ENCODE measurements around the gene CAMK4. TPM values are rescaled to one million over a fixed set of nuclear protein-coding genes. Genes with fewer than 3 reads are reported as not detected.

CAMK4 gene
- total RNA-seq, 4 donors from 2014 or later: 0.19 to 1.1 (median 0.56) TPM

DNA sequence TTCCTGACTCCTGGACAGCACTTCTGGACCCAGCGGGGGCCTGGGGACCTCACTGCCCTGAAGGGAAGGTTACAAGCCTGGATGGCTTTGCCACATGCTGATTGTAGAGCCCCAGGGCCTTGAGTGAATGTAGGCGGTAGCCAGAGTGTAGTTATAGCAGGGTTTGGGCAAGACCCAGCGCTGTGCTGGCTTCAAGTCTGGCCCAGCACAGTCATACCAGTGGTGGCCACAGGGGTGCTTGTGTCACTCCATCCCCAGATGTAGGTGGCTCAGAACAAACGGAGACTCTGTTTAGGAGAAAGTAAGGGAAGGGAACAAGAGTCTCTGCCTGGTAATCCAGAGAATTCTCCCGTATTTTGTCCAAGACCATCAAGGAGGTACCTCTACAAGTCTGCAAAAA is 203.6 kb downstream of the CAMK4 start:
- TF ChIP-seq, protein P1, sequence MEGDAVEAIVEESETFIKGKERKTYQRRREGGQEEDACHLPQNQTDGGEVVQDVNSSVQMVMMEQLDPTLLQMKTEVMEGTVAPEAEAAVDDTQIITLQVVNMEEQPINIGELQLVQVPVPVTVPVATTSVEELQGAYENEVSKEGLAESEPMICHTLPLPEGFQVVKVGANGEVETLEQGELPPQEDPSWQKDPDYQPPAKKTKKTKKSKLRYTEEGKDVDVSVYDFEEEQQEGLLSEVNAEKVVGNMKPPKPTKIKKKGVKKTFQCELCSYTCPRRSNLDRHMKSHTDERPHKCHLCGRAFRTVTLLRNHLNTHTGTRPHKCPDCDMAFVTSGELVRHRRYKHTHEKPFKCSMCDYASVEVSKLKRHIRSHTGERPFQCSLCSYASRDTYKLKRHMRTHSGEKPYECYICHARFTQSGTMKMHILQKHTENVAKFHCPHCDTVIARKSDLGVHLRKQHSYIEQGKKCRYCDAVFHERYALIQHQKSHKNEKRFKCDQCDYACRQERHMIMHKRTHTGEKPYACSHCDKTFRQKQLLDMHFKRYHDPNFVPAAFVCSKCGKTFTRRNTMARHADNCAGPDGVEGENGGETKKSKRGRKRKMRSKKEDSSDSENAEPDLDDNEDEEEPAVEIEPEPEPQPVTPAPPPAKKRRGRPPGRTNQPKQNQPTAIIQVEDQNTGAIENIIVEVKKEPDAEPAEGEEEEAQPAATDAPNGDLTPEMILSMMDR (IDR thresholded peaks at IDR 0.05; ENCODE audit: low read depth): no peak

DNA sequence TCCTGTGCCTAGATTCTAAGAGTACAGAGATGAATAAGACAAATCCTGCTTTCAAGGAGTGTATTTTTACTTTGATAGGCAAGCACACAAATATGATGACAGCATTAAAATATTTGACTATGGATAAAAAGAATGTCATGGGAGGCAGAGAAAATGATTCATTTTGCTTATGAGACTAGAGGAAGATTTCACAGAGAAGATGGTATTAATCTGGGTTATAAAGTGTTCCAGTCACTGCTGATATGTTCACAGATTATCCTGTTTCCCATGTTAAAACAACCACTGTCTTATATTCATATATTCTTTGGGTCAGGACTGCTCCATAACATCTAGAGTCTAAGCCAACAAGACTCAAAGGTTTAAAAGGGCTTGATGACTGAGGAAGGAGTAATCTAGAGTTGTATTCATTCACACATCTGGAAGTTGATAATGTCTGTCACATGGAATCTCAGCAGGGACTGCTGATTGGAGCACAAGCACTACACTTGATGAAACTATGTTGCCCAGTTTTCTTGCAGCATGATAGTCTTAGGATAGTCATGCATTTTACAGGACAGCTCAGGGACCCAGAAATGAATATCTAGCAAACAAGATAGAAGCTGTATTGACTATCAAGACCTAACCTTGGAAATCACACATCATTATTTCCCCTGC is 208.8 kb downstream of the CAMK4 start:
- TF ChIP-seq, protein P1 (IDR thresholded peaks at IDR 0.05; ENCODE audit: low read depth): no peak

DNA sequence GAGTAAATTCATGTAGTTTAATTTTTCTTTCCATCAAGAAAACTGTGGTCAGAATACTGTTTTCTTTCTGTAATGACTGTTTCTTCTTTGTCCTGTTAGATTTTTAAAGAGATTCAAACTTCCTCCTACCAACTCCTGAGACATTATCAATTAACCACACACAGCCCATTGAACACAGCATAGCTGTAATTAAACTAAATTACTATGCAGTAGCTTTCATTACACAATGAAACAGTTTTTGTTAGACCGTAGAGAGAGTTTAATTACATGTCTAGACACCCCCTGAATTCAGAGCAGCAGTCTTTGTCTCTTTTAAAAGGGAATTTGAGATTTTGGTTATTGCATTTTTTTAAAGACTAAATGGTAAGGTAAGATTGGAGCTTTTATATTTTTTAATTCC is 210.6 kb downstream of the CAMK4 start:
- TF ChIP-seq, protein P1 (IDR thresholded peaks at IDR 0.05; ENCODE audit: low read depth): no peak

DNA sequence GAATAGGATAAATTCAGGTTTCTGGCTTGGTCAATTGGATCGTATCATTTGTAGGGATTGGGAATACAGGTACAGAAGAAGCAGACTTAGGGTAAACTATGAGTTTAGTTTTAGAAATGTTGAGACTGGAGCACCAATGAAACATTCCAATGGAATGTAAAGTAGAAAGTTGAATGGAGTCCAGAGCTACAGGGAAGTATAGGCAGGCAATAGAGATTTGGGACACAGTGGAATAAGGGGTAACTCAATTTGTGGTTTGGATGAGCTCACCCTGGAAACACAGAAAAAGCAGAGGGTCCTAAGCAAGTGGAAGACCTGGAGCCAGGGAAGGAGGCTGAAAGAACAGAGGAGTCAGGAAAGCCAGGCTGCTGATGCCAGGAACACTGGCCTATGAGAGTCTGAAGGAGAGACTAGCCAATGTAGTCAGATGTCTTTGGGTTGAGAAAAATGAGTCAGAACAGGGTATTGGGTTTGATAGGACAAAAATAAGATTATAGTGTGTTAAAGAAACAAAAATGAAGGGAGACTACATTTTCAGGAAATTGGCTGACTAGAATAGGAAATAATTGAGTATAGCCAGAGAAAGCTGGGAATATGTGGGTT is 215.4 kb downstream of the CAMK4 start:
- TF ChIP-seq, protein P1 (IDR thresholded peaks at IDR 0.05; ENCODE audit: low read depth): no peak

DNA sequence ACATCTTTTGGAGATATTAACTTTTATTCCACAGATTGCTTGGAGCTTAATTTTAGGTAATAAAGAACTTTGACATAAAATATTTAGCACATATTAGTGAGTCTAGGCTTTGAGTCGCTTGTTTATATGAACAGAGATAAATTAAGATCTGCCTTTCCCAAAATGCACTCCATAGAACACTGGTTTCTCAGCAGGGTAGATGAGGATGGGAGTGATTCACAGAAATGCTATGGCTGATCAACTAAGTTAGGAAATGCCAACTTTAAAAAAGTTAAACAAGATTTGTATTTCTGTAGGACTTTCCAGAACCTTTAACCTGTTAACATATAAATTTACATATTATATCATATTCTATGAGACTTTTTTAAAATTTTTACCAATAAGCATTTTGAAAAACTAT is 222.9 kb downstream of the CAMK4 start:
- TF ChIP-seq, protein P1 (IDR thresholded peaks at IDR 0.05; ENCODE audit: low read depth): no peak

DNA sequence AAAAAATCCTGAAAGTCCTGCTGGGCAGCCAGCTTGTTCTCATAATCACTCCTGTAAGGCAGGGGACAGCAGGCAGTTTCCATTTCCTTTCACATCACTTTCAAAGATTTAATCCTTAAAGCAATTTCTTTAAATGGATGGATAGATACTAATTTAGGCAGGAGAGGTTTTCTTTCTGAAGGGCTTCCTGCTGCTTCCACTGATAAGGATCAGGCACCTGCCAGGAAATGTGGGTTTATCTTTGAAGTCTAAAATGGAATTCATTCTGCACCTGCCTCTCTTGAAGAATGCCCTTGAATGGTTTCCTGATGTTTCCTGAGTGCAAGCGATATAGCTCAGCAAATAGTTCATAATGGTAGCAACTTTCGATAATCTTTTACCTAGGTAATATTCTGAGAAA is 223.6 kb downstream of the CAMK4 start:
- TF ChIP-seq, protein P1 (IDR thresholded peaks at IDR 0.05; ENCODE audit: low read depth): no peak

DNA sequence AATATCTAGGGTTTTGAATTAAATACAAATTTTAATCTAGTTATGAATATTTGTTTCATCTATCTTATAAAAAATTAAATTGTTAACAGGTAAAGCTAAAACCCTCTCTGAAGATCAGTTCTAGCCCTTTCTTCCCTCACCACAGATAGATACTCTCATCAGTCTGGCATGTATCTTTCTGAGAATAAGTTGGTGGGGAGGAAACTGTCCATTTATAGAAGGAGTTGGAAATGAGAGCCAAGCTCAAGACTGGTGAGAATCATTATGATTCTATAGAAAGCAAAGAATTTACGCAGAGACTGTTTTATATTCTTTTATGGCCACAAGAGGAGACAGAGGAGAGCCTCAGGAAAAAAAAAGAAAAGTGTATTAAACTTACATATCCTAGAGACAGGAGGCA is 229.1 kb downstream of the CAMK4 start:
- TF ChIP-seq, protein P1 (IDR thresholded peaks at IDR 0.05; ENCODE audit: low read depth): no peak
